A549 (cell line): ENCODE measurements around the gene HRH4. TPM values are rescaled to one million over a fixed set of nuclear protein-coding genes. Genes with fewer than 3 reads are reported as not detected.

Source experiments
- ATAC-seq, 2 experiments: fragments of 200-7000 bp in 1 of 2; fragments of >200 bp in 1 of 2; cut with Nextera tagmentation in 1 of 2; cut with Tn5 transposase in 1 of 2; 3 replicates each; pipeline versions ENCODE4 v1.8.0 to v1.9.1; 2018 to 2020; ENCODE audit warnings: mild to moderate bottlenecking in 1 of 2, moderate library complexity in 1 of 2
- CTCF ChIA-PET: fragments of 300-600 bp; sonication (Branson Sonifier 250); formaldehyde crosslinking; extraction: SDS; loops from one replicate; lab custom pipeline; 2021; ENCODE audit warnings: antibody characterized with exemption, inconsistent platforms; lab: Yijun Ruan, JAX
- POLR2A ChIA-PET: fragments of 350-600 bp; formaldehyde crosslinking; extraction: SDS; loops from one replicate; lab custom pipeline; 2021; ENCODE audit warnings: antibody characterized with exemption, inconsistent platforms; lab: Yijun Ruan, JAX
- DNase-seq, 2 experiments: peaks; one replicate each; pipeline versions ENCODE4 v3.0.0 to v3.0.0-alpha.2; 2011 to 2016; ENCODE audit warnings: low read depth in 1 of 2, low spot score in 1 of 2
- FAIRE-seq: peaks from 2 replicates; lab custom pipeline; 2011; peaks lifted over from hg19 to GRCh38; lab: Jason Lieb, UNC
- H3K27ac ChIP-seq, 2 experiments: fragments of >200 bp; sonication (Bioruptor Twin); formaldehyde crosslinking; 3 replicates each; pipeline ENCODE4 v1.5.1; 2016 to 2017
- H3K4me1 ChIP-seq: fragments of >200 bp; sonication (Bioruptor Twin); formaldehyde crosslinking; 3 replicates; pipeline ENCODE4 v1.6.1; 2016
- H3K4me2 ChIP-seq: fragments of >200 bp; sonication (Bioruptor Twin); formaldehyde crosslinking; 3 replicates; pipeline ENCODE4 v1.6.1; 2016
- H3K4me3 ChIP-seq: fragments of >200 bp; sonication (Bioruptor Twin); formaldehyde crosslinking; 3 replicates; pipeline ENCODE4 v1.5.1; 2016
- H3K9me3 ChIP-seq: fragments of >200 bp; sonication (Bioruptor Twin); formaldehyde crosslinking; 3 replicates; pipeline ENCODE4 v1.6.1; 2016
- CHD4 ChIP-seq: fragments of 200-600 bp; sonication (generic); IDR thresholded peaks from 2 replicates; pipeline ENCODE4 v1.6.1; 2016; ENCODE audit warnings: antibody characterized with exemption, mild to moderate bottlenecking, borderline replicate concordance
- EHMT2 ChIP-seq: fragments of 200-600 bp; sonication (generic); IDR thresholded peaks from 2 replicates; pipeline ENCODE4 v1.6.1; 2016; ENCODE audit warnings: antibody characterized with exemption, low read depth, mild to moderate bottlenecking, moderate library complexity
- HEYL ChIP-seq: fragments of 250-450 bp; sonication (Bioruptor Pico); IDR thresholded peaks from 2 replicates; pipeline ENCODE4 v1.8.0; 2021; ENCODE audit warnings: mild to moderate bottlenecking, moderate library complexity
- HOXB13 ChIP-seq: fragments of 250-450 bp; sonication (Bioruptor Pico); IDR thresholded peaks from 2 replicates; pipeline ENCODE4 v1.5.0; 2020; ENCODE audit warnings: low read depth, mild to moderate bottlenecking, moderate library complexity
- HOXB5 ChIP-seq: fragments of 250-450 bp; sonication (Bioruptor Pico); IDR thresholded peaks from 2 replicates; pipeline ENCODE4 v1.5.0; 2020; ENCODE audit warnings: mild to moderate bottlenecking, moderate library complexity
- NFE2L2 ChIP-seq: fragments of 150-350 bp; conservative IDR thresholded peaks from 2 replicates; pipeline ENCODE4 v1.6.1; 2014; ENCODE audit warnings: low read length
- NPAS2 ChIP-seq: fragments of 250-450 bp; sonication (Bioruptor Pico); IDR thresholded peaks from 2 replicates; pipeline ENCODE4 v1.8.0; 2022; ENCODE audit warnings: mild to moderate bottlenecking, moderate library complexity, borderline replicate concordance
- SMC3 ChIP-seq: fragments of >200 bp; sonication (Bioruptor Twin); formaldehyde crosslinking; IDR thresholded peaks from 3 replicates; pipeline ENCODE4 v1.6.1; 2018; ENCODE audit warnings: inconsistent platforms
- SREBF2 ChIP-seq: fragments of 450-650 bp; IDR thresholded peaks from 2 replicates; pipeline ENCODE4 v1.6.1; 2014; ENCODE audit warnings: mild to moderate bottlenecking, moderate library complexity
- TFCP2L1 ChIP-seq: fragments of 250-450 bp; sonication (Bioruptor Pico); IDR thresholded peaks from 2 replicates; pipeline ENCODE4 v1.5.0; 2021; ENCODE audit warnings: mild to moderate bottlenecking
- WGBS: methylation state at CpG from one replicate; pipeline ENCODE4 v1.1.6; 2017; ENCODE audit errors: missing lambda C conversion rate; 5-methylcytosine and 5-hydroxymethylcytosine counted together
- polyA plus RNA-seq, 4 experiments: library from polyadenylated mRNA; depleted of rRNA in 3 of 4; stranded (reverse); fragments of >200 nt; fragmentation: RNase III in 1 of 4; extraction: RNeasy Plus Mini Kit Qiagen cat#74134 plus additional on column Dnase treatment in 1 of 4; gene quantifications; 2 replicates in 3 of 4; 3 replicates in 1 of 4; pipeline ENCODE4 v1.2.3, GENCODE V29; 2011 to 2017
- TF ChIP-seq, protein P1 (sequence below): IDR thresholded peaks from 2 replicates; pipeline ENCODE4 v1.6.1; 2012
- TF ChIP-seq, protein P2 (sequence below): fragments of >200 bp; sonication (Bioruptor Twin); formaldehyde crosslinking; IDR thresholded peaks from 3 replicates; pipeline ENCODE4 v1.5.1; 2016
- TF ChIP-seq, protein P3 (sequence below): fragments of 150-350 bp; IDR thresholded peaks from 2 replicates; pipeline ENCODE4 v1.6.1; 2014; ENCODE audit warnings: low read depth, mild to moderate bottlenecking, low read length
- TF ChIP-seq, protein P4 (sequence below): IDR thresholded peaks from 2 replicates; pipeline ENCODE4 v1.6.1; 2012
- TF ChIP-seq, protein P5 (sequence below): fragments of 250-450 bp; sonication (Bioruptor Pico); IDR thresholded peaks from 2 replicates; pipeline ENCODE4 v1.5.0; 2021; ENCODE audit warnings: mild to moderate bottlenecking, moderate library complexity, borderline replicate concordance

The HRH4 gene
- polyA plus RNA-seq, 2 of the 4 experiments (the other 2 are of a cell fraction), result 0.04 to 0.08 TPM

DNA sequence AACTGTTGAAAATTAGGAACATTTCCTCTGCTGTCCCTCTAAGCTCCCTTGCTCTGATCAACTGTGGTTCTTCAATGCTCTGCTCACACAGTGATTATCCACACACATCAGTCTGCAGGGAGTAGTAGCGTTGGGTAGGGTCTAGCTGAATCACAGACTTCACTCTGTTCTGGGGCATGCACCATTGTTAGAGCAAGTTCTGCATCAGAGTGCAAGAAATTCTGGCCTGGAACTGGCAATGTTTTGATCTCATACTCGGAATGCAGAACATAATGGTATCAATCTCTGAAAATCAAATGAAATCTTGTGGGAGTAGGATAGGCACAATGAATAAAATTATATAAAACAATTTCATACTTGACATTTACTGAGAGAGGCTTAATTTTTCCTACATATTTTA lies 55.3 kb downstream of the HRH4 start:
- DNase-seq, result no peak
- no peak for FAIRE-seq
- TF ChIP-seq, protein P1, sequence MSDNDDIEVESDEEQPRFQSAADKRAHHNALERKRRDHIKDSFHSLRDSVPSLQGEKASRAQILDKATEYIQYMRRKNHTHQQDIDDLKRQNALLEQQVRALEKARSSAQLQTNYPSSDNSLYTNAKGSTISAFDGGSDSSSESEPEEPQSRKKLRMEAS, result no peak
- TF ChIP-seq, protein P2, sequence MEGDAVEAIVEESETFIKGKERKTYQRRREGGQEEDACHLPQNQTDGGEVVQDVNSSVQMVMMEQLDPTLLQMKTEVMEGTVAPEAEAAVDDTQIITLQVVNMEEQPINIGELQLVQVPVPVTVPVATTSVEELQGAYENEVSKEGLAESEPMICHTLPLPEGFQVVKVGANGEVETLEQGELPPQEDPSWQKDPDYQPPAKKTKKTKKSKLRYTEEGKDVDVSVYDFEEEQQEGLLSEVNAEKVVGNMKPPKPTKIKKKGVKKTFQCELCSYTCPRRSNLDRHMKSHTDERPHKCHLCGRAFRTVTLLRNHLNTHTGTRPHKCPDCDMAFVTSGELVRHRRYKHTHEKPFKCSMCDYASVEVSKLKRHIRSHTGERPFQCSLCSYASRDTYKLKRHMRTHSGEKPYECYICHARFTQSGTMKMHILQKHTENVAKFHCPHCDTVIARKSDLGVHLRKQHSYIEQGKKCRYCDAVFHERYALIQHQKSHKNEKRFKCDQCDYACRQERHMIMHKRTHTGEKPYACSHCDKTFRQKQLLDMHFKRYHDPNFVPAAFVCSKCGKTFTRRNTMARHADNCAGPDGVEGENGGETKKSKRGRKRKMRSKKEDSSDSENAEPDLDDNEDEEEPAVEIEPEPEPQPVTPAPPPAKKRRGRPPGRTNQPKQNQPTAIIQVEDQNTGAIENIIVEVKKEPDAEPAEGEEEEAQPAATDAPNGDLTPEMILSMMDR, result no peak
- no peak for TF ChIP-seq NPAS2
- no peak for TF ChIP-seq EHMT2
- no peak for TF ChIP-seq HOXB13 (CRISPR knock-in tag)
- no peak for TF ChIP-seq SMC3
- TF ChIP-seq, protein P3, sequence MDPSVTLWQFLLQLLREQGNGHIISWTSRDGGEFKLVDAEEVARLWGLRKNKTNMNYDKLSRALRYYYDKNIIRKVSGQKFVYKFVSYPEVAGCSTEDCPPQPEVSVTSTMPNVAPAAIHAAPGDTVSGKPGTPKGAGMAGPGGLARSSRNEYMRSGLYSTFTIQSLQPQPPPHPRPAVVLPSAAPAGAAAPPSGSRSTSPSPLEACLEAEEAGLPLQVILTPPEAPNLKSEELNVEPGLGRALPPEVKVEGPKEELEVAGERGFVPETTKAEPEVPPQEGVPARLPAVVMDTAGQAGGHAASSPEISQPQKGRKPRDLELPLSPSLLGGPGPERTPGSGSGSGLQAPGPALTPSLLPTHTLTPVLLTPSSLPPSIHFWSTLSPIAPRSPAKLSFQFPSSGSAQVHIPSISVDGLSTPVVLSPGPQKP, result no peak
- TF ChIP-seq HEYL, result no peak
- no peak for TF ChIP-seq HOXB5 (CRISPR knock-in tag)
- TF ChIP-seq, all 56 proteins: peak for 0
- no peak overlapping the region for H3K27ac ChIP-seq
- no peaks in the 10 kb centered on the region for H3K4me1 ChIP-seq
- 35% methylated on average over 2 of the region's 2 CpGs for whole genome bisulfite sequencing
- no peaks in the 10 kb centered on the region for H3K9me3 ChIP-seq
- CTCF ChIA-PET, result interaction anchor here (2.6 kb wide), 1 partner anchor 13 kb away, joined by 7 read pairs; no protein-coding TSS in a partner anchor
- no peak for ATAC-seq
- POLR2A ChIA-PET, result no interaction called here
- H3K4me3 ChIP-seq, result no peak overlapping the region
- H3K4me2 ChIP-seq, result no peak overlapping the region

DNA sequence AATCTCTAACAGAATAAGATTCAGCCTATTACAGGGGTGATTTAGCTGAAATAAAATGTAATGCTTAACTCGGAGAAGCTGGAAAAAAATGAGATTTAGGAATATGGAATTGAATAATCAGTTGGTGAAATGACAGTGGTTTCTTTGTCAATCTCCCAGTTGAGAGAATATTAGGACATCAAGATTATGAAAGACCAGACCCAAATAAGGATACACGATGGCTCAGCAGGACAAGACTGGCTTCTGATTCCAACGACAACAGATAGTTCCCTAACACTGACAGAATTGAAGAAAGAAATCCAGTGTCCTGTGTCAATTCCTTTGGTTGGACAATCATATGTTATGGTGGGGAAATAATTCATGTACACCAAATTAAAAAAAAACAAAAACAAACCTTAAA lies 55.8 kb downstream of the HRH4 start:
- DNase-seq, result no peak
- CTCF ChIA-PET, result interaction anchor here (0.8 to 2.6 kb wide), 2 partner anchors 14 to 1369 kb away, joined by 3 to 7 read pairs; no protein-coding TSS in a partner anchor

DNA sequence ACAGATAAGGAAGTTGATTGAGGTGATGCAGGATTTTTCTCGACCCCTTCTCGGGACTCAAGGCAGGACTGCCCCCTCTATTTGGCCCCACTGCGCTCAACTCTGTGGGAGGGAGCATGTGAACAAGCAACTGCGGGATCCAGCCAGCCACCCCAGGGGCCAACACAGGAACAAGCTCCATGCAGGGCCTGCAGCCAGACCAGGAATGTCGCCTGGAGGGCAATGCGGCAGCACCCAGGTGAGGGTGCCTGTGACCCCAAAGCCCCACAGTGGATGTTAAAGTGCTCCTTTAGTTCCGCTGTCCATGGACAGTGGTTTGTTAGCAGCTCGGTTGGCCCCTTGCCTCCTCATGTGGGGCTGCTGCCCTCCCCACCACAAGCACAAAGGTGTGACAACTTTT lies 57.1 kb downstream of the HRH4 start:
- POLR2A ChIA-PET, result no interaction called here
- no peak overlapping the region for H3K4me3 ChIP-seq
- 24% methylated on average over 4 of the region's 8 CpGs for WGBS
- no peaks in the 10 kb centered on the region for H3K9me3 ChIP-seq
- no peak overlapping the region for H3K4me2 ChIP-seq
- H3K4me1 ChIP-seq, result no peaks in the 10 kb centered on the region
- H3K27ac ChIP-seq, result no peak overlapping the region
- no peak for DNase-seq
- no peak for ATAC-seq
- CTCF ChIA-PET, result no interaction called here
- no peak for FAIRE-seq
- TF ChIP-seq, protein P4, sequence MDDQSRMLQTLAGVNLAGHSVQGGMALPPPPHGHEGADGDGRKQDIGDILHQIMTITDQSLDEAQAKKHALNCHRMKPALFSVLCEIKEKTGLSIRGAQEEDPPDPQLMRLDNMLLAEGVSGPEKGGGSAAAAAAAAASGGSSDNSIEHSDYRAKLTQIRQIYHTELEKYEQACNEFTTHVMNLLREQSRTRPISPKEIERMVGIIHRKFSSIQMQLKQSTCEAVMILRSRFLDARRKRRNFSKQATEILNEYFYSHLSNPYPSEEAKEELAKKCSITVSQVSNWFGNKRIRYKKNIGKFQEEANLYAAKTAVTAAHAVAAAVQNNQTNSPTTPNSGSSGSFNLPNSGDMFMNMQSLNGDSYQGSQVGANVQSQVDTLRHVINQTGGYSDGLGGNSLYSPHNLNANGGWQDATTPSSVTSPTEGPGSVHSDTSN, result no peak
- TF ChIP-seq, protein P5, sequence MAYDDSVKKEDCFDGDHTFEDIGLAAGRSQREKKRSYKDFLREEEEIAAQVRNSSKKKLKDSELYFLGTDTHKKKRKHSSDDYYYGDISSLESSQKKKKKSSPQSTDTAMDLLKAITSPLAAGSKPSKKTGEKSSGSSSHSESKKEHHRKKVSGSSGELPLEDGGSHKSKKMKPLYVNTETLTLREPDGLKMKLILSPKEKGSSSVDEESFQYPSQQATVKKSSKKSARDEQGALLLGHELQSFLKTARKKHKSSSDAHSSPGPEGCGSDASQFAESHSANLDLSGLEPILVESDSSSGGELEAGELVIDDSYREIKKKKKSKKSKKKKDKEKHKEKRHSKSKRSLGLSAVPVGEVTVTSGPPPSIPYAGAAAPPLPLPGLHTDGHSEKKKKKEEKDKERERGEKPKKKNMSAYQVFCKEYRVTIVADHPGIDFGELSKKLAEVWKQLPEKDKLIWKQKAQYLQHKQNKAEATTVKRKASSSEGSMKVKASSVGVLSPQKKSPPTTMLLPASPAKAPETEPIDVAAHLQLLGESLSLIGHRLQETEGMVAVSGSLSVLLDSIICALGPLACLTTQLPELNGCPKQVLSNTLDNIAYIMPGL (CRISPR knock-in tag), result no peak

More for the DNA sequence above, 55.8 kb downstream of the HRH4 start:
- no peak overlapping the region for H3K4me2 ChIP-seq
- no peak overlapping the region for H3K4me3 ChIP-seq
- ATAC-seq, result no peak
- TF ChIP-seq NFE2L2, result no peak
- no peak for TF ChIP-seq SREBF2
- no peak for TF ChIP-seq EHMT2
- no peak for TF ChIP-seq TFCP2L1 (CRISPR knock-in tag)
- TF ChIP-seq, protein P1, result no peak
- TF ChIP-seq CHD4, result no peak
- POLR2A ChIA-PET, result no interaction called here
- FAIRE-seq, result no peak
- H3K9me3 ChIP-seq, result no peaks in the 10 kb centered on the region
- 18% methylated on average over 3 of the region's 3 CpGs for WGBS
- no peak overlapping the region for H3K27ac ChIP-seq
- H3K4me1 ChIP-seq, result no peaks in the 10 kb centered on the region
